ENCODE measurements around the gene EEA1.

DNA sequence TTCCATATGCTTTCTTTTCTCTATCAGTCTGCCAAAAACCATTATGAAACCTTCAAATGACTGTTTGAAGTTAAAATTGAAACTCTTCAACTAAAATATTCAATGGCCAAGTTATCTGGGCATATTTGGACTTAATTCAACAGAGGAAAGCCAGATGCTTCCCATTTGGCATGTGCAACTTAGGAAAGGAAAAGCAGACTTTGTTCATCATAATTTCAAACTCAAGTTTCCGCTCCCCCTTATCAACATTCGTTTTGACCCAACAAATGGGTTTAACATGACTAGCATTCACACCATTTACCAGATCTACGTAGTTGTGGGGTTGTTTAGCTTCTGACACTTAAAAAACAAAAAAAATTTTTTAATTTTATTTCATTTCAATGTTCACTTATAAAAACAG lies 150.6 kb downstream of the EEA1 start:
- TF ChIP-seq, protein P1, sequence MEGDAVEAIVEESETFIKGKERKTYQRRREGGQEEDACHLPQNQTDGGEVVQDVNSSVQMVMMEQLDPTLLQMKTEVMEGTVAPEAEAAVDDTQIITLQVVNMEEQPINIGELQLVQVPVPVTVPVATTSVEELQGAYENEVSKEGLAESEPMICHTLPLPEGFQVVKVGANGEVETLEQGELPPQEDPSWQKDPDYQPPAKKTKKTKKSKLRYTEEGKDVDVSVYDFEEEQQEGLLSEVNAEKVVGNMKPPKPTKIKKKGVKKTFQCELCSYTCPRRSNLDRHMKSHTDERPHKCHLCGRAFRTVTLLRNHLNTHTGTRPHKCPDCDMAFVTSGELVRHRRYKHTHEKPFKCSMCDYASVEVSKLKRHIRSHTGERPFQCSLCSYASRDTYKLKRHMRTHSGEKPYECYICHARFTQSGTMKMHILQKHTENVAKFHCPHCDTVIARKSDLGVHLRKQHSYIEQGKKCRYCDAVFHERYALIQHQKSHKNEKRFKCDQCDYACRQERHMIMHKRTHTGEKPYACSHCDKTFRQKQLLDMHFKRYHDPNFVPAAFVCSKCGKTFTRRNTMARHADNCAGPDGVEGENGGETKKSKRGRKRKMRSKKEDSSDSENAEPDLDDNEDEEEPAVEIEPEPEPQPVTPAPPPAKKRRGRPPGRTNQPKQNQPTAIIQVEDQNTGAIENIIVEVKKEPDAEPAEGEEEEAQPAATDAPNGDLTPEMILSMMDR (IDR thresholded peaks at IDR 0.05; ENCODE audit: insufficient read depth, low read length, poor library complexity, severe bottlenecking) = no peak
- no peak for TF ChIP-seq EZH2phosphoT487 (conservative IDR thresholded peaks at IDR 0.05; ENCODE audit: low read length)
